H1 (cell line): ENCODE data around the gene ASS1. TPM values are rescaled to one million over a fixed set of nuclear protein-coding genes. Genes with fewer than 3 reads are reported as not detected.

Experiments
- BACH1 ChIP-seq: IDR thresholded peaks from 2 replicates; pipeline ENCODE4 v1.6.1; 2012; ENCODE audit warnings: low read length, improper control_type of control experiment
- BCL11A ChIP-seq, 2 experiments: IDR thresholded peaks; one replicate each; pipeline ENCODE4 v1.6.1; 2011; ENCODE audit warnings: low read depth in 2 of 2, low read length in 2 of 2, mild to moderate bottlenecking in 2 of 2
- BRCA1 ChIP-seq: IDR thresholded peaks from 2 replicates; pipeline ENCODE4 v1.6.1; 2012; ENCODE audit warnings: low read depth, low read length, improper control_type of control experiment
- FOSL1 ChIP-seq: IDR thresholded peaks from 2 replicates; pipeline ENCODE4 v1.6.1; 2011; ENCODE audit warnings: mild to moderate bottlenecking, low read depth, low read length, moderate library complexity; ENCODE audit not compliant: insufficient read depth
- GABPA ChIP-seq: IDR thresholded peaks from 2 replicates; pipeline ENCODE4 v1.6.1; 2011; ENCODE audit warnings: mild to moderate bottlenecking, low read length, moderate library complexity, borderline replicate concordance; ENCODE audit not compliant: insufficient read depth
- SP1 ChIP-seq: IDR thresholded peaks from 2 replicates; pipeline ENCODE4 v1.6.1; 2011; ENCODE audit warnings: low read depth, low read length
- SP4 ChIP-seq: IDR thresholded peaks from 2 replicates; pipeline ENCODE4 v1.6.1; 2012; ENCODE audit warnings: low read length, inconsistent platforms
- TAF1 ChIP-seq: IDR thresholded peaks from 2 replicates; pipeline ENCODE4 v1.6.1; 2011; ENCODE audit warnings: mild to moderate bottlenecking, low read depth, low read length
- YY1 ChIP-seq: IDR thresholded peaks from 2 replicates; pipeline ENCODE4 v1.6.1; 2011; ENCODE audit warnings: low read depth, mild to moderate bottlenecking, low read length
- polyA plus RNA-seq, 7 experiments: library from polyadenylated mRNA; depleted of rRNA in 3 of 7; stranded (reverse) in 5 of 7; unstranded in 2 of 7; fragments of >200 nt in 5 of 7; fragments of 200-250 nt in 2 of 7; gene quantifications; 1 replicate in 5 of 7; 2 replicates in 1 of 7; 4 replicates in 1 of 7; pipeline versions ENCODE4 v1.2.1 to v1.2.3, GENCODE V29; 2011 to 2013; ENCODE audit warnings: missing spikeins in 2 of 7, mixed read lengths in 2 of 7
- total RNA-seq: library from RNA; stranded (reverse); fragmentation: NEBNext Ultra II Directional; extraction: Animal tissue kit (Norgen Biotek cat#: 25700); gene quantifications from 2 replicates; pipeline ENCODE4 v1.2.1, GENCODE V29; 2021
- TF ChIP-seq, protein P1 (sequence below): IDR thresholded peaks from 2 replicates; pipeline ENCODE4 v1.6.1; 2012; ENCODE audit warnings: low read length, inconsistent platforms

ASS1 gene
- total and polyA plus RNA-seq, 2 of the 8 experiments (the other 6 are each of a cell fraction or from before 2014, with no cell fraction given) = 108 to 296 TPM

DNA sequence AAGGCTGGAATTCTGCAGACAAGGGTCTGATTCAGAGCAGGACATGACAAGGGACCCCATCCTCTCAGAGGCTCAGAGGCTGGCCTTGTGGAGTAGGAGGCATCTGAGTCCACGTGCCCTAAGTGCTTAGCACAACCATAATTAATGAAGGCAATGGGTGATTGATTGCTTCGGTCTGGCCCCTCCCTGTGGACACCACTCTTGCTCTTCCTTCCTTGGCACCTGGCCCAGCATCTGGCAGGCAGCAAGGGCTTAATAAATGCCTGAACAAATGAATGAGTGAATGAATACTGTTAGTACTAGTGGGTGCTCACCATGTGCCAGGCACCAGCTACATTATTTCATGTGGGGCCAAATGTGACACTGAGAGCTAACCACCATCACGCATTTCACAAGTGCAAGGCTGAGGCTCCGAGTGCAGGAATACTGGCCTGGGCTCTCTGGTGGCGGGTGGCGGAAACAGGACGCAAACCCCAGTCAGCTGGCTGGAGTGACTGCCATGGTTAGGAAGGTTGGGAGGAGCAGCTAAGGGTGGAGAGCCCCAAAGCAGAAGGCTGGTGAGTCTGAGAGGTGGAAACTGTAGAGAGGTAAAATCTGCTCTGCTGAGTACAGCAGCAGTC, 53.6 kb downstream of the ASS1 start (continued):
- TF ChIP-seq, protein P1, sequence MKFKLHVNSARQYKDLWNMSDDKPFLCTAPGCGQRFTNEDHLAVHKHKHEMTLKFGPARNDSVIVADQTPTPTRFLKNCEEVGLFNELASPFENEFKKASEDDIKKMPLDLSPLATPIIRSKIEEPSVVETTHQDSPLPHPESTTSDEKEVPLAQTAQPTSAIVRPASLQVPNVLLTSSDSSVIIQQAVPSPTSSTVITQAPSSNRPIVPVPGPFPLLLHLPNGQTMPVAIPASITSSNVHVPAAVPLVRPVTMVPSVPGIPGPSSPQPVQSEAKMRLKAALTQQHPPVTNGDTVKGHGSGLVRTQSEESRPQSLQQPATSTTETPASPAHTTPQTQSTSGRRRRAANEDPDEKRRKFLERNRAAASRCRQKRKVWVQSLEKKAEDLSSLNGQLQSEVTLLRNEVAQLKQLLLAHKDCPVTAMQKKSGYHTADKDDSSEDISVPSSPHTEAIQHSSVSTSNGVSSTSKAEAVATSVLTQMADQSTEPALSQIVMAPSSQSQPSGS = no peak
- TF ChIP-seq BRCA1 (no peak), FOSL1 (no peak), BACH1 (no peak), TAF1 (no peak), GABPA (no peak), BCL11A (IDR thresholded peaks at IDR 0.05; ENCODE audit: low read depth in 2 of 2, low read length in 2 of 2) (no peak), YY1 (no peak), SP1 (no peak), SP4 (no peak)
